ENCODE data around the gene FGA. TPM values are rescaled to one million over a fixed set of nuclear protein-coding genes. Genes with fewer than 3 reads are reported as not detected.

The FGA gene
- polyA plus RNA-seq, 1 donor (not counting 4 experiments of a cell fraction or from before 2014, with no cell fraction given), result not detected

DNA sequence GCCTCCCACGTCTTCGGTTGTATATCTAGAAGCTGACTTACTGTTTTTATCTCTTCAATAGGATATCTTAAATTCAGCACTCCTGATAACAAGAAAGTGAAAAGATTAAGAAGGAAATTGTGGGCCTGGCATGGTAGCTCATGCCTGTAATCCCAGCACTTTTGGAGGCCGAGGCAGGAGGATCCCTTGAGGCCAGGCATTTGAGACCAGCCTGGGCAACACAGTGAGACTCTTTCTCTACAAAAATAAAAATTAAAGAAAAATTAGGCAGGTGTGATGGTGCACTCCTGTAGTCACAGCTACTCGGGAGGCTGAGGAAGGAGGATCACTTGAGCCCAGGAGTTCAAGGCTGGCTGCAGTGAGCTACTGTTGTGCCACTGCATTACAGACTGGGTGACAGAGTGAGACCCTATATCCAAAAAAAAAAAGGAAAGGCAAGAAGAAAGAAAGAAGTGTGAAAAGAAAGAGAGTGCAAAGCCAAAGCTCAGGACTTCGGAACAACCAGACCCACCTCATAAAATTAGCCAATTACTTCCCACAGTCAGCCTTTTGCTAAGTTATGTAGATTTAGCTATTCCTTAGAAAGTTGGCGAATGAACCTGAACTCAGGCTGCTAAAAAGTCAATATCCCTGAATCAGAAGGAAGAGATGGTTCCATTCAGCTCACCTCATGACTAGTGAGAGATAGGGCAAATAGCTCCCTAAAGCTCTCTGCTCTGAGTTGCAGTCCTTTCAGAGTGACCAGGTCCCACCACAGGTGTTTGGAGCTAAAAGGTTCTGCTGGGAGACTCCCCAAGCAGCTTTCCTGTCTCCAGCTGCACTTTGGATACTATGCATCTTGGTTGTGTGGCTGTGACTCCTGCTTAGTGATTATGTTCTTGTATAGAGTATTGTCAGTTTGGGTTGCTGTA, 12.7 kb upstream of the FGA start:
- no peak overlapping the region for H3K4me2 ChIP-seq (ENCODE audit: control insufficient read depth, extremely low read depth, insufficient read depth, low read depth, low read length)
- no peaks in the 10 kb centered on the region for H4K20me1 ChIP-seq (ENCODE audit: control insufficient read depth, extremely low read depth, insufficient read depth, low read length)
- no peak overlapping the region for H3K9ac ChIP-seq (ENCODE audit: control insufficient read depth, extremely low read depth, insufficient read depth, low read length)
- H3K27me3 ChIP-seq (ENCODE audit: control insufficient read depth, extremely low read depth, insufficient read depth, low read length), result no peaks in the 10 kb centered on the region
- DNase-seq (ENCODE audit: low read depth, low spot score) (no peak), FAIRE-seq (no peak)
- H3K4me3 ChIP-seq (ENCODE audit: control insufficient read depth in 2 of 3, extremely low read depth in 1 of 3, insufficient read depth in 2 of 3, low read depth in 1 of 3, low read length in 3 of 3), result no peak overlapping the region
- no peaks in the 10 kb centered on the region for H3K9me1 ChIP-seq (ENCODE audit: control insufficient read depth, extremely low read depth, insufficient read depth, low read length)
- peaks cover 14% of the 10 kb centered on the region for H3K4me1 ChIP-seq (ENCODE audit: control insufficient read depth, extremely low read depth, insufficient read depth, low read length)
- H2AFZ ChIP-seq (ENCODE audit: control insufficient read depth, low read length), result no peak overlapping the region
- TF ChIP-seq EZH2 (IDR thresholded peaks at IDR 0.05; ENCODE audit: low read length), result no peak
- TF ChIP-seq, protein P1, sequence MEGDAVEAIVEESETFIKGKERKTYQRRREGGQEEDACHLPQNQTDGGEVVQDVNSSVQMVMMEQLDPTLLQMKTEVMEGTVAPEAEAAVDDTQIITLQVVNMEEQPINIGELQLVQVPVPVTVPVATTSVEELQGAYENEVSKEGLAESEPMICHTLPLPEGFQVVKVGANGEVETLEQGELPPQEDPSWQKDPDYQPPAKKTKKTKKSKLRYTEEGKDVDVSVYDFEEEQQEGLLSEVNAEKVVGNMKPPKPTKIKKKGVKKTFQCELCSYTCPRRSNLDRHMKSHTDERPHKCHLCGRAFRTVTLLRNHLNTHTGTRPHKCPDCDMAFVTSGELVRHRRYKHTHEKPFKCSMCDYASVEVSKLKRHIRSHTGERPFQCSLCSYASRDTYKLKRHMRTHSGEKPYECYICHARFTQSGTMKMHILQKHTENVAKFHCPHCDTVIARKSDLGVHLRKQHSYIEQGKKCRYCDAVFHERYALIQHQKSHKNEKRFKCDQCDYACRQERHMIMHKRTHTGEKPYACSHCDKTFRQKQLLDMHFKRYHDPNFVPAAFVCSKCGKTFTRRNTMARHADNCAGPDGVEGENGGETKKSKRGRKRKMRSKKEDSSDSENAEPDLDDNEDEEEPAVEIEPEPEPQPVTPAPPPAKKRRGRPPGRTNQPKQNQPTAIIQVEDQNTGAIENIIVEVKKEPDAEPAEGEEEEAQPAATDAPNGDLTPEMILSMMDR (optimal IDR thresholded peaks at IDR 0.05 in 1 of 3, IDR thresholded peaks at IDR 0.05 in 1 of 3, conservative IDR thresholded peaks at IDR 0.05 in 1 of 3; ENCODE audit: extremely low read depth in 1 of 3, insufficient read depth in 2 of 3, low read length in 3 of 3), result no peak
- H3K27ac ChIP-seq (ENCODE audit: control insufficient read depth, insufficient read depth, low read length), result no peak overlapping the region
- no peaks in the 10 kb centered on the region for H3K9me3 ChIP-seq (ENCODE audit: control insufficient read depth, low read depth, low read length)
- dilution Hi-C loops (cut with MboI; ENCODE audit: extremely low pct_ligation_motif_present, low sequenced_read_pairs), result no loop called here
- H3K79me2 ChIP-seq (ENCODE audit: control insufficient read depth, insufficient read depth, low read length), result no peaks in the 10 kb centered on the region
- H3K36me3 ChIP-seq (ENCODE audit: control insufficient read depth in 2 of 2, extremely low read depth in 1 of 2, insufficient read depth in 2 of 2, low read length in 2 of 2), result no peaks in the 10 kb centered on the region

DNA sequence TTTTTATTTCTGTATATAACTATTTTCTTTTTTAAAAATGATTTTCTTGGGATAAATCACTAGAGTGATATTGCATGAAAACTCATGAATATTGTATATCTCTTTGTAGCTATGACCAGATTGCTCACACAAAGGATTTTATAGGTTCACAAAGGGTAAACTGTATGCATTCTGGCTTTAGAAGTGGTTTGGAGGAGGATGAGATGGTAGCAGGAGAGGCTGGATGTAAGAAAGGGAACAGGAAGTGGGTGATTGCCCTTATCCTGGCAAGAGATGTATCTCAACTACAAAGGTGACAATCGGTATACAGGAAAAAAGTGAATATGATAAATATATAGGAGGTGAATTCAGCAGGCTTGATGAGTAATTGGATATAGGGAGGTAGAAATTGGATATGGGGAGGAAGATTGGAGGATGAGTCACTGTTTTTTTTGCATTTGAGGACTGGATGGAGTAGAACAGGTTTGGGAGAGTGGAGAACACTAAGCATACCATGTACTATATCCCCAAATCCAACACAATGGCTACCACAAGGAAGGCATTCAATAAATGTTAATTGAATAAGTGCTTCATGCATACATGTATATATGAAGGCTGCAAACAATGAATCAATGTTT, 12.0 kb upstream of the FGA start:
- DNase-seq (ENCODE audit: low read depth, low spot score), result no peak
- H2AFZ ChIP-seq (ENCODE audit: control insufficient read depth, low read length), result no peak overlapping the region
- H3K9me3 ChIP-seq (ENCODE audit: control insufficient read depth, low read depth, low read length), result no peaks in the 10 kb centered on the region
- no peaks in the 10 kb centered on the region for H3K36me3 ChIP-seq (ENCODE audit: control insufficient read depth in 2 of 2, extremely low read depth in 1 of 2, insufficient read depth in 2 of 2, low read length in 2 of 2)
- TF ChIP-seq, protein P1 (optimal IDR thresholded peaks at IDR 0.05 in 1 of 3, IDR thresholded peaks at IDR 0.05 in 1 of 3, conservative IDR thresholded peaks at IDR 0.05 in 1 of 3; ENCODE audit: extremely low read depth in 1 of 3, insufficient read depth in 2 of 3, low read length in 3 of 3), result no peak
- no peak for TF ChIP-seq EZH2 (IDR thresholded peaks at IDR 0.05; ENCODE audit: low read length)
- H4K20me1 ChIP-seq (ENCODE audit: control insufficient read depth, extremely low read depth, insufficient read depth, low read length), result no peaks in the 10 kb centered on the region
- H3K9ac ChIP-seq (ENCODE audit: control insufficient read depth, extremely low read depth, insufficient read depth, low read length), result no peak overlapping the region
- H3K4me3 ChIP-seq (ENCODE audit: control insufficient read depth in 2 of 3, extremely low read depth in 1 of 3, insufficient read depth in 2 of 3, low read depth in 1 of 3, low read length in 3 of 3), result no peak overlapping the region
- dilution Hi-C loops (cut with MboI; ENCODE audit: extremely low pct_ligation_motif_present, low sequenced_read_pairs), result no loop called here
- H3K27ac ChIP-seq (ENCODE audit: control insufficient read depth, insufficient read depth, low read length), result no peak overlapping the region
- no peak for FAIRE-seq
- H3K27me3 ChIP-seq (ENCODE audit: control insufficient read depth, extremely low read depth, insufficient read depth, low read length), result no peaks in the 10 kb centered on the region
- H3K4me2 ChIP-seq (ENCODE audit: control insufficient read depth, extremely low read depth, insufficient read depth, low read depth, low read length), result no peak overlapping the region
- peaks cover 14% of the 10 kb centered on the region for H3K4me1 ChIP-seq (ENCODE audit: control insufficient read depth, extremely low read depth, insufficient read depth, low read length)
- no peaks in the 10 kb centered on the region for H3K79me2 ChIP-seq (ENCODE audit: control insufficient read depth, insufficient read depth, low read length)
- H3K9me1 ChIP-seq (ENCODE audit: control insufficient read depth, extremely low read depth, insufficient read depth, low read length), result no peaks in the 10 kb centered on the region

Data from keratinocyte (primary cell).